Fibroblast of lung (primary cell): ENCODE results near the gene RBM12.

Source experiments
- EZH2 ChIP-seq: IDR thresholded peaks from 2 replicates; pipeline ENCODE4 v1.5.1; 2012; ENCODE audit warnings: low read length, control low read depth, mild to moderate bottlenecking; ENCODE audit errors: missing control alignments
- TF ChIP-seq, protein P1 (sequence below), 2 donors: IDR thresholded peaks in 1 of 2; conservative IDR thresholded peaks in 1 of 2; 1 replicate in 1 of 2; 2 replicates in 1 of 2; pipeline ENCODE4 v1.5.1; 2011 to 2012; ENCODE audit warnings: low read length in 2 of 2, control low read depth in 1 of 2, inconsistent platforms in 1 of 2, low read depth in 1 of 2, mild to moderate bottlenecking in 1 of 2

DNA sequence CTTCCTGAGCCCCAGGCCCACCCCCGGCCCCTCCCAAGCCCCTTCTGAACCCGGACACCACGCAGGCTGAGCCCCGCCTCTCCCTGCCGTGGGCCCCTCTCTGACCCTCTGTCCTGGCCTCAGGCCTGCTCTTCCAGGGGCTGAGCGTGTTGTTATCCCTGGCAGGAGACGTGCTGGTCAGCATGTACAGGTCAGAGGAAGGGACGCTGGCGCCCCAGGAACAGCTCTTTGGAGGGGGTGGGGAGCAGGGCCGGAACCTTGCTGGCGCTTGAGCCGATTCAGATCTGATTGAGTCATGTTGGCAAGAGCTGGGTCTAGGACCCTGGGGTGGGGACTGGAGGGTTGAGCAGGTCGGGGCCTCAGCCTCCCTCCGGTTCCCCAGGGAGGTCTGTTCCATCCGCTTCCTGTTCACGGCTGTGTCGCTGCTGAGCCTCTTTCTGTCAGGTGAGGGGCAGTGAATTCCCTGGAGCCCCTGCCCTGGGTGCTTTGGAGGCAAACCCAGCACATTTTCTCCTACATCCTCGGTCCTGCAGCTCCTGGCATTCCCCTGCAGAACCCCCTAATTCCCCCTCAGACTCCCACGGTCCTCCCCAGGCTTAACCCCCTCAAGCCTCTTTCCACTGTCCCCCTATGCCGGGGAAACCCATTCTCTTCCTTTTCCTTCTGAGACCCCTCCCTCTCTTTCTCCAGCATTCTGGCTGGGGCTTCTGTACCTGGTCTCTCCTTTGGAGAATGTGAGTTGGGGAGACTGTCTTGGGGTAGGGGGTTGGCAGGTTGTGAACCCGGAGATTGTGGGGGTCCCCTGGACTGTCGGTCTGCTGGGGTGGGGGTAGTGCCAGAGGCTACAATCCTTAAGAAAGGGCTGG lies 47.1 kb downstream of the RBM12 start:
- TF ChIP-seq, protein P1, sequence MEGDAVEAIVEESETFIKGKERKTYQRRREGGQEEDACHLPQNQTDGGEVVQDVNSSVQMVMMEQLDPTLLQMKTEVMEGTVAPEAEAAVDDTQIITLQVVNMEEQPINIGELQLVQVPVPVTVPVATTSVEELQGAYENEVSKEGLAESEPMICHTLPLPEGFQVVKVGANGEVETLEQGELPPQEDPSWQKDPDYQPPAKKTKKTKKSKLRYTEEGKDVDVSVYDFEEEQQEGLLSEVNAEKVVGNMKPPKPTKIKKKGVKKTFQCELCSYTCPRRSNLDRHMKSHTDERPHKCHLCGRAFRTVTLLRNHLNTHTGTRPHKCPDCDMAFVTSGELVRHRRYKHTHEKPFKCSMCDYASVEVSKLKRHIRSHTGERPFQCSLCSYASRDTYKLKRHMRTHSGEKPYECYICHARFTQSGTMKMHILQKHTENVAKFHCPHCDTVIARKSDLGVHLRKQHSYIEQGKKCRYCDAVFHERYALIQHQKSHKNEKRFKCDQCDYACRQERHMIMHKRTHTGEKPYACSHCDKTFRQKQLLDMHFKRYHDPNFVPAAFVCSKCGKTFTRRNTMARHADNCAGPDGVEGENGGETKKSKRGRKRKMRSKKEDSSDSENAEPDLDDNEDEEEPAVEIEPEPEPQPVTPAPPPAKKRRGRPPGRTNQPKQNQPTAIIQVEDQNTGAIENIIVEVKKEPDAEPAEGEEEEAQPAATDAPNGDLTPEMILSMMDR (conservative IDR thresholded peaks at IDR 0.05 in 1 of 2, IDR thresholded peaks at IDR 0.05 in 1 of 2; ENCODE audit: low read depth in 1 of 2, low read length in 2 of 2) = peak; percentile 26 to 39
- TF ChIP-seq EZH2 = no peak
